Ovary (tissue), 9 donors: ENCODE measurements around the gene PLCB3. TPM values are rescaled to one million over a fixed set of nuclear protein-coding genes. Genes with fewer than 3 reads are reported as not detected.

Experiments used
- DNase-seq, 5 donors: peaks; one replicate each; pipeline ENCODE4 v3.0.0-alpha.2; 2019 to 2020
- H3K27ac ChIP-seq, 2 donors: fragments of 200-600 bp; one replicate each; pipeline versions ENCODE4 v1.5.1 to v1.8.0; 2019 to 2022
- H3K27me3 ChIP-seq: fragments of 200-600 bp; one replicate; pipeline ENCODE4 v1.8.0; 2022
- H3K36me3 ChIP-seq: fragments of 200-600 bp; sonication (generic); one replicate; pipeline ENCODE4 v1.5.1; 2019
- H3K4me1 ChIP-seq: one replicate; pipeline ENCODE4 v1.8.1; 2013; ENCODE audit warnings: mild to moderate bottlenecking, moderate library complexity; ENCODE audit not compliant: insufficient read depth
- H3K4me3 ChIP-seq: fragments of 200-600 bp; sonication (generic); one replicate; pipeline ENCODE4 v1.5.1; 2017
- H3K9me3 ChIP-seq, 2 donors: fragments of 200-600 bp in 1 of 2; sonication (generic) in 1 of 2; one replicate each; pipeline versions ENCODE4 v1.5.1 to v1.8.1; 2013 to 2019; ENCODE audit warnings: mild to moderate bottlenecking in 1 of 2, moderate library complexity in 1 of 2
- EP300 ChIP-seq: sonication (generic); formaldehyde crosslinking; IDR thresholded peaks from one replicate; pipeline ENCODE4 v1.6.1; 2017; ENCODE audit warnings: antibody characterized with exemption
- POLR2A ChIP-seq: fragments of 450-650 bp; IDR thresholded peaks from one replicate; pipeline ENCODE4 v1.6.1; 2017; ENCODE audit warnings: antibody characterized with exemption, mild to moderate bottlenecking, moderate library complexity
- WGBS, 3 donors: extraction: QIAGEN DNeasy Blood & Tissue Kit in 1 of 3; methylation state at CpG; one replicate each; pipeline versions ENCODE4 v1.1.5 to v1.1.7; 2013 to 2017; 5-methylcytosine and 5-hydroxymethylcytosine counted together
- intact Hi-C, 4 donors: fragments of 100-400 bp; cut with DNase I; formaldehyde crosslinking; loops; one replicate each; pipeline versions ENCODE4 v1.11.0 to v1.15.1; 2022 to 2023
- polyA plus RNA-seq, 2 donors: library from polyadenylated mRNA; stranded (reverse); fragments of 200-250 nt in 1 of 2; fragments of 350-450 nt in 1 of 2; fragmentation: Illumina TruSeq in 1 of 2; extraction: RNeasy Lipid Tissue Mini Kit (QIAGEN cat#74804) in 1 of 2; gene quantifications; one replicate each; pipeline ENCODE4 v1.2.3, GENCODE V29; 2013 to 2014
- total RNA-seq, 7 donors: library from RNA; depleted of rRNA in 2 of 7; stranded (reverse); fragments of >200 nt in 2 of 7; fragmentation: NEBNext Ultra II Directional in 3 of 7; extraction: Animal tissue kit (Norgen Biotek cat#: 25700) in 3 of 7; gene quantifications; one replicate each; pipeline versions ENCODE4 v1.1.0 to v1.2.4, GENCODE V29; 2016 to 2023
- TF ChIP-seq, protein P1 (sequence below), 3 donors: fragments of 450-650 bp in 2 of 3; fragments of 200-600 bp in 1 of 3; IDR thresholded peaks; one replicate each; pipeline versions ENCODE4 v1.5.1 to v1.8.0; 2016 to 2022; ENCODE audit warnings: antibody characterized with exemption in 3 of 3, mild to moderate bottlenecking in 1 of 3
- donor health status: DM: no; HTN: no; CAD: no; lungs with moderate emphysema.
- donor health status: DM: no; HTN: no; CAD: no.
- donor health status: Bipolar disorder and iron deficiency.
- donor health status: DM: yes; HTN: yes; CAD: no.
- donor health status: DM: no; HTN: no; CAD: no.
- donor health status: DM: yes; HTN: yes; CAD: no.

Gene PLCB3
- total and polyA plus RNA-seq, 9 donors = 5.3 to 44.8 (median 29.1) TPM

DNA sequence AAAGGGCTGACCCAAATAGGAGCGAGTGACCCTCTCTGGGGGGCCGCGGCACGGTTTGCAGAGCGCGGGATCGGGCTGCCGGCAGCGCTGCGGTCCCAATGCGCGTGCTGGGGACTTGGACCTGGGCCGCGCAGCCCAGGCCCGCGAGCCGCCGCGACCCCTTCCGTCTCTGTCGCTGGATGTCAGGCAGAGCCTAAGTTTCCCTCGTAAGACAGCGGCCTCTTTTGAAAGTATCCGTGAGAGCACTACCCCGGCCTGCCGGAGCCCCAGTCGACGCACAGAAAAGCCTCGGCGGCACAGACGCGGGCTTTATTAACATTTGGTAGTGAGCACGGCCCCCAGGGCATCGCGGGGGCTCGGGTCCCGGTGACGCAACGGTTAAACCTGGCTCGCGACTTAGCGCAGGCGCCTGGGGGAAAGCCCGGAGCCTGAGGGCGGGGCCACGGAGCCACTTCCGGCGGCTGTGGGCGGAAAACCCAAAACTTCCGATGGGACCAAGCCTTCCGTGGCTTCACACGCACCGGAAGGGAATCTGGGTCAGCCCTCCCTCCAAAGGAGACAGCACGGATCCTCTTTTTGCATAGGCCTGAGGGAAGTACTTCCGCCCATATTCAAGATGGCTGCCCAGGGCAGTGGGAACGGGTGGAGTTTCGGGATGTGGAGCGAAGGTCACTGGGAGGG lies 18.4 kb downstream of the PLCB3 start:
- DNase-seq = peak; percentile 97 to 99 (median 98)
- Histone ChIP-seq H3K9me3 (no peaks in the 10 kb centered on the region), H3K27me3 (no peaks in the 10 kb centered on the region), H3K4me1 (peaks cover 9% of the 10 kb centered on the region), H3K36me3 (no peaks in the 10 kb centered on the region), H3K4me3 (peak overlapping the region; percentile 79), H3K27ac (peak overlapping the region; percentile 69 to 90)
- 0 to 1% (median 0%) methylated on average over 15 to 58 of the region's 58 CpGs for WGBS, 3 donors
- TF ChIP-seq, protein P1, sequence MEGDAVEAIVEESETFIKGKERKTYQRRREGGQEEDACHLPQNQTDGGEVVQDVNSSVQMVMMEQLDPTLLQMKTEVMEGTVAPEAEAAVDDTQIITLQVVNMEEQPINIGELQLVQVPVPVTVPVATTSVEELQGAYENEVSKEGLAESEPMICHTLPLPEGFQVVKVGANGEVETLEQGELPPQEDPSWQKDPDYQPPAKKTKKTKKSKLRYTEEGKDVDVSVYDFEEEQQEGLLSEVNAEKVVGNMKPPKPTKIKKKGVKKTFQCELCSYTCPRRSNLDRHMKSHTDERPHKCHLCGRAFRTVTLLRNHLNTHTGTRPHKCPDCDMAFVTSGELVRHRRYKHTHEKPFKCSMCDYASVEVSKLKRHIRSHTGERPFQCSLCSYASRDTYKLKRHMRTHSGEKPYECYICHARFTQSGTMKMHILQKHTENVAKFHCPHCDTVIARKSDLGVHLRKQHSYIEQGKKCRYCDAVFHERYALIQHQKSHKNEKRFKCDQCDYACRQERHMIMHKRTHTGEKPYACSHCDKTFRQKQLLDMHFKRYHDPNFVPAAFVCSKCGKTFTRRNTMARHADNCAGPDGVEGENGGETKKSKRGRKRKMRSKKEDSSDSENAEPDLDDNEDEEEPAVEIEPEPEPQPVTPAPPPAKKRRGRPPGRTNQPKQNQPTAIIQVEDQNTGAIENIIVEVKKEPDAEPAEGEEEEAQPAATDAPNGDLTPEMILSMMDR (IDR thresholded peaks at IDR 0.05) = peak in 1 of 3 donors; percentile 29
- TF ChIP-seq EP300 = peak; percentile 54
- peak; percentile 15 for TF ChIP-seq POLR2A
- intact Hi-C loops = loop anchor here in 3 of 4 donors (1.0 to 10.0 kb wide), 3 partner anchors 15 to 65 kb away; partner anchors contain the start of genes FERMT3 (in 2 of the 3), BAD (in 1 of the 3), FKBP2 (in 1 of the 3) and GPR137 (in 1 of the 3)

DNA sequence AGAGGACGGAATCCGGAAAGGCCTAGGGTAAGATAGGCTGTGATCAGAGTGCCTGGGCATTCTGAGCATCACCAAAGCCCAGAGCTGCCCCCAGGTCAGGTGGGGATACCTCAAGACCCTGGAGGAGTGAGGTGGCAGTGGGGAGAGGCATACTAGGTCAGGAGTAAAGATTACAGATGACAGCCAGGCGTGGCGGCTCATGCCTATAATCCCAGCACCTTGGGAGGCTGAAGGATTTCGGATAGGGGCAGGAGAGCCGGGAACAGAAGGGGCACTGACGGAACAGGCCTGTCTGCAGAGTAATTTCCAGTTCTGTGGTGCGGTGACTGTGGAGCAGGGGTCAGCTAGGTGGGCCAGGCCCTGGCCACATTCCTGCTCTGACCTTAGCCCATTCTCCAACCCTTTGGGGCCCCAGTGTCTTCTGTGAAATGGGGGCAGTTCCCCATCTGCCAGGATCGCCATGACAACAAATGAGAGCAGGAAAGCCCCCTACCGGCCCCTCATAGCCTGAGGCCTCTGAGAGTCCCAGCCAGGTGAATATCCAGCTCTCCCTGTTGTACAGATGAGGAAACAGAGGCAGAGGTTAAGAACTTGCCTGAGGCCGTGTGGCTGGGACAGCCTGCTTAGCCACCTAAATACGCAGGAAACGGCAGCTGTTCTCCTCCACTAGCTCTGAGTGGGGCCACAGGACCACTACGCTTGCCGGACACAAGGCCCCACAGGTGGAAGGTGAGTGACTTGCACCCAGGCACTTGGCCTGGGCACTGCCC lies 23.9 kb downstream of the PLCB3 start:
- H3K27me3 ChIP-seq = no peaks in the 10 kb centered on the region
- H3K4me1 ChIP-seq = no peaks in the 10 kb centered on the region
- no peak overlapping the region for H3K27ac ChIP-seq
- intact Hi-C loops = no loop called here
- DNase-seq = peak in 1 of 5 donors; percentile 29
- TF ChIP-seq POLR2A (no peak), EP300 (no peak)
- TF ChIP-seq, protein P1 (IDR thresholded peaks at IDR 0.05) = no peak
- WGBS, 3 donors = 82 to 91% (median 89%) methylated on average over 15 of the region's 15 CpGs
- H3K36me3 ChIP-seq = no peaks in the 10 kb centered on the region
- no peaks in the 10 kb centered on the region for H3K9me3 ChIP-seq
- H3K4me3 ChIP-seq = no peak overlapping the region

DNA sequence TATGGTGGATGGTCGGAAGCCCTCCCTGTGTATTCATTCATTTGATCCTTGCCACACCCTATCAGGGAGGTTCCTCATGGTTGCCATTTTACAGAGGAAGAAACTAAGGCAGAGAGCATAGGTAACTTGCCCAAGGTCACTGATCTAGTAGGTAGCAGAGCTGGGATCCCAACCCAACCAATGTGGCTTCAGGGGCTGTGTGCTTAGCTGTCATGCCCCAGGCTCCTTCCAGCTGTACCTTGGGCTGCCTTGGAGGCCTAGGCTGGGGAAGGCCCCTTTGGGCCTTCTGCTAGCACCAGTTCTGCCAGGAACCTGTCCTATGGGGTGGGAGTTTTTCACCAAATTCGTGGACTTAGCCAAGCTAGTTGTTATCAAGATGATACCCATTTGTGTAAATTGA lies 24.5 kb downstream of the PLCB3 start:
- 60 to 84% (median 65%) methylated on average over 2 of the region's 2 CpGs for WGBS, 3 donors
- intact Hi-C loops = no loop called here
- no peaks in the 10 kb centered on the region for H3K9me3 ChIP-seq
- no peaks in the 10 kb centered on the region for H3K36me3 ChIP-seq
- no peak for DNase-seq
- H3K27ac ChIP-seq = no peak overlapping the region
- TF ChIP-seq EP300 (no peak), POLR2A (no peak)
- TF ChIP-seq, protein P1 (IDR thresholded peaks at IDR 0.05) = no peak
- no peak overlapping the region for H3K4me3 ChIP-seq
- H3K4me1 ChIP-seq = no peaks in the 10 kb centered on the region
- H3K27me3 ChIP-seq = no peaks in the 10 kb centered on the region

DNA sequence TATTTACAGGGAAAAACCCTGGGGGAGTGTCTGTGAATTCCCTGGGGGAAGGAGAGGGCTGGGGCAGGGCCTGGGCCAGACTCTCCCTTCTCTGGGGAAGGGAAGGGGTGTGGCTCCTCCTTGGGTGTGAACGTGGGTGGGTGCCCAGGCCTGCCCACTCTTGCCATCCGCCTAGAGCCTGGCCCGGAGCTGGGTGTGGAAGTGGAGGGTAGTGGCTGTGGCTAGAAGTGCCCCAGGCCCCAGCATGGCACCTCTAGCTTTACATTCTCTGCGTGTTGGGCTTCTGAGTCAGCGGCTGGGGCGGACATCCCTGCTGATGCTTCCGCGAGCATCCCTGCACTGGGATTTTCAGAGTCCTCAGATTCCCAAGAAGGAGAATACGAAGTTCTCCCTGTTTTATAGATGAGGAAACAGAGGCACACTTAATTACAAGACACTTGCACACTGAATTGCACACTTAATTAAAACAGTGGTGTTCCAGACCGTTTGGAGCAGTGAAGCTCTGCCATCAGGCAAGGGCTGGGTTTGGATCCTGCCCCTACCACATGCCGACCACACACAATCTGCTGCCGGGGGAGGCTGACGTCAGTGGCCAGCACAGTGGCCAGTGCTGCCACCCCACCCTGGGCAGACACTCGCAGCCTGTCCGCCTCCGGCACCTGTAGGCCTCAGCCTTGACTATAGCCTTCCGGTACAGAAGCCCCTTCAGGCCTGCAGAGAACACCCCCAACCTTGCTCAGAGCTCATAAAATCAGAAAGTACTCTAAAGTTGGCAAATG lies 25.5 kb downstream of the PLCB3 start:
- Histone ChIP-seq H3K27me3 (no peaks in the 10 kb centered on the region), H3K36me3 (no peaks in the 10 kb centered on the region), H3K27ac (no peak overlapping the region), H3K4me3 (no peak overlapping the region), H3K9me3 (no peaks in the 10 kb centered on the region), H3K4me1 (no peaks in the 10 kb centered on the region)
- TF ChIP-seq EP300 (no peak), POLR2A (no peak)
- TF ChIP-seq, protein P1 (IDR thresholded peaks at IDR 0.05) = no peak
- WGBS, 3 donors = 77 to 85% (median 84%) methylated on average over 17 of the region's 17 CpGs
- intact Hi-C loops = no loop called here
- peak in 1 of 5 donors; percentile 27 for DNase-seq
